Thoracic aorta (tissue), 2 donors: ENCODE data around the gene AKIRIN1. TPM values are rescaled to one million over a fixed set of nuclear protein-coding genes. Genes with fewer than 3 reads are reported as not detected.
A peak's percentile ranks its signal among the peaks of the same experiment; 100 is the strongest.

ENCODE experiments used
- ATAC-seq: fragments of 150-250 bp; one replicate; pipeline ENCODE4 v1.8.0; 2017; ENCODE audit warnings: low read depth; ENCODE audit not compliant: insufficient number of reproducible peaks, low FRiP score
- DNase-seq: peaks from one replicate; pipeline ENCODE4 v3.0.0-alpha.2; 2020; ENCODE audit warnings: low spot score
- H3K27ac ChIP-seq, 2 donors: fragments of 200-600 bp; sonication (generic); 1 replicate in 1 of 2; 2 replicates in 1 of 2; pipeline ENCODE4 v1.5.1; 2016; ENCODE audit warnings: mild to moderate bottlenecking in 2 of 2, moderate library complexity in 2 of 2
- H3K27me3 ChIP-seq: fragments of 200-600 bp; sonication (generic); replicated peaks from 2 replicates; pipeline ENCODE4 v1.6.0; 2016; ENCODE audit warnings: mild to moderate bottlenecking; ENCODE audit not compliant: insufficient read depth
- H3K36me3 ChIP-seq: fragments of 200-600 bp; sonication (generic); one replicate; pipeline ENCODE4 v1.5.1; 2016
- H3K4me1 ChIP-seq, 2 donors: fragments of 200-600 bp; sonication (generic); 1 replicate in 1 of 2; 2 replicates in 1 of 2; pipeline versions ENCODE4 v1.5.1 to v1.6.0; 2016; ENCODE audit warnings: low read depth in 2 of 2, mild to moderate bottlenecking in 1 of 2; ENCODE audit not compliant: control insufficient read depth in 1 of 2
- H3K4me3 ChIP-seq: fragments of 200-600 bp; sonication (generic); 2 replicates; pipeline ENCODE4 v1.5.1; 2016; ENCODE audit warnings: mild to moderate bottlenecking
- H3K9me3 ChIP-seq: fragments of 200-600 bp; sonication (generic); 2 replicates; pipeline ENCODE4 v1.5.1; 2016
- CTCF ChIP-seq: fragments of 200-600 bp; sonication (generic); IDR thresholded peaks from one replicate; pipeline ENCODE4 v1.5.1; 2019; ENCODE audit warnings: antibody characterized with exemption
- total RNA-seq, 2 donors: library from RNA; depleted of rRNA; stranded (reverse); fragments of >200 nt; gene quantifications; one replicate each; pipeline versions ENCODE4 v1.1.0 to v1.2.3, GENCODE V29; 2016

AKIRIN1 gene
- total RNA-seq, 2 donors from 2014 or later = 45.8 to 47.8 TPM

- ATAC-seq = no peak
These were observed 714 bp upstream of the AKIRIN1 start for GRCh38 chr1:38990386-38990737.

GRCh38 chr1:38991638-38992411 lies 749 bp downstream of the AKIRIN1 start:
- DNase-seq (no peak), ATAC-seq (no peak)
- TF ChIP-seq CTCF = no peak

More at GRCh38 chr1:38990386-38990737, 714 bp upstream of the AKIRIN1 start:
- no peak for TF ChIP-seq CTCF
- no peaks in the 10 kb centered on the region for H3K9me3 ChIP-seq
- H3K27me3 ChIP-seq = no peaks in the 10 kb centered on the region
- no peaks in the 10 kb centered on the region for H3K36me3 ChIP-seq
- no peak for DNase-seq
- peak overlapping the region; percentile 79 to 95 for H3K27ac ChIP-seq
- peaks cover 18 to 20% of the 10 kb centered on the region in 2 donors for H3K4me1 ChIP-seq
- H3K4me3 ChIP-seq = peak overlapping the region; percentile 100

GRCh38 chr1:38992412-38993111 lies 1.5 kb downstream of the AKIRIN1 start:
- H3K4me3 ChIP-seq = peak overlapping the region; percentile 100
- peak overlapping the region; percentile 46 to 95 for H3K27ac ChIP-seq
- no peak for DNase-seq
- peaks cover 20 to 33% of the 10 kb centered on the region in 2 donors for H3K4me1 ChIP-seq
- no peaks in the 10 kb centered on the region for H3K36me3 ChIP-seq
- no peak for ATAC-seq
- H3K27me3 ChIP-seq = no peaks in the 10 kb centered on the region
- TF ChIP-seq CTCF = no peak
- H3K9me3 ChIP-seq = no peaks in the 10 kb centered on the region

More at GRCh38 chr1:38991638-38992411, 749 bp downstream of the AKIRIN1 start:
- H3K9me3 ChIP-seq = no peaks in the 10 kb centered on the region
- H3K27me3 ChIP-seq = no peaks in the 10 kb centered on the region
- no peaks in the 10 kb centered on the region for H3K36me3 ChIP-seq
- H3K4me3 ChIP-seq = peak overlapping the region; percentile 100
- peak overlapping the region; percentile 93 to 95 for H3K27ac ChIP-seq
- H3K4me1 ChIP-seq = peaks cover 18 to 27% of the 10 kb centered on the region in 2 donors

DNA sequence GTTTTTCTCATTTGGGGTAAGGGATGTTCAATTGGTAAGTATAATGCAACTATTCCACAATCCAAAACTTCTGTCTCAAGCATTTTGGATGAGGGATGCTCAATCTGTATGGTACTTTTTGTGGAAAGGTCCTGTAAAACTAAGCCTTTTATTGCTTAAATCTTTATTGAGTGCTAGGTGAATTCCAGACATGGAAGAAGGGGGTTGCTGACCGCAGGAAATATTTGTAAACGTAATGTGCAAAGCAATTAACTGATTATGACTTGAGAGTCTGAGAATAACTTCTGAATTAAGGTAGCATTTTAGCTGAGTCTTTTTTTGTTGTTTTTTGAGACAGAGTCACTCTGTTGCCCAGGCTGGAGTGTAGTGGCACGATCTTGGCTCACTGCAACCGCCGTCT lies 3.1 kb downstream of the AKIRIN1 start:
- no peaks in the 10 kb centered on the region for H3K36me3 ChIP-seq
- DNase-seq (no peak), ATAC-seq (no peak)
- H3K4me1 ChIP-seq = peaks cover 21 to 40% of the 10 kb centered on the region in 2 donors
- no peaks in the 10 kb centered on the region for H3K9me3 ChIP-seq
- H3K4me3 ChIP-seq = no peak overlapping the region
- TF ChIP-seq CTCF = no peak
- H3K27me3 ChIP-seq = no peaks in the 10 kb centered on the region
- H3K27ac ChIP-seq = no peak overlapping the region

GRCh38 chr1:38997034-38997900 lies 6.2 kb downstream of the AKIRIN1 start:
- no peak for ATAC-seq
- TF ChIP-seq CTCF = no peak

More at GRCh38 chr1:38997034-38997900, 6.2 kb downstream of the AKIRIN1 start:
- Histone ChIP-seq H3K4me1 (peaks cover 12 to 34% of the 10 kb centered on the region in 2 donors), H3K4me3 (no peak overlapping the region), H3K36me3 (peaks cover 23% of the 10 kb centered on the region), H3K27ac (no peak overlapping the region), H3K27me3 (no peaks in the 10 kb centered on the region), H3K9me3 (no peaks in the 10 kb centered on the region)
- no peak for DNase-seq
